IPS-NIHi11 (cell line): ENCODE data around the gene RTKN2.
A peak's percentile ranks its signal among the peaks of the same experiment; 100 is the strongest.

Source experiments
- DNase-seq: peaks from one replicate; pipeline ENCODE4 v3.0.0; 2012; ENCODE audit warnings: mixed read lengths, low spot score

Gene RTKN2

GRCh38 chr10:62225362-62225761 lies 43.3 kb downstream of the RTKN2 start:
- DNase-seq: no peak

- peak; percentile 17 for DNase-seq
Measured at GRCh38 chr10:62224606-62225005, 44.0 kb downstream of the RTKN2 start.

- DNase-seq: no peak
Measured at GRCh38 chr10:62217683-62218082, 51.0 kb downstream of the RTKN2 start.

GRCh38 chr10:62214364-62214874 lies 54.2 kb downstream of the RTKN2 start:
- no peak for DNase-seq

- DNase-seq: no peak
Measured at GRCh38 chr10:62205750-62206399, 62.8 kb downstream of the RTKN2 start.

GRCh38 chr10:62199584-62199983 lies 69.1 kb downstream of the RTKN2 start:
- DNase-seq: no peak

GRCh38 chr10:62196528-62196927 lies 72.1 kb downstream of the RTKN2 start:
- no peak for DNase-seq

- DNase-seq: no peak
Measured at GRCh38 chr10:62195675-62195926, 73.0 kb downstream of the RTKN2 start.

- DNase-seq: no peak
Measured at GRCh38 chr10:62194924-62195674, 73.5 kb downstream of the RTKN2 start.

GRCh38 chr10:62193479-62193878 lies 75.2 kb downstream of the RTKN2 start:
- DNase-seq: no peak

GRCh38 chr10:62189131-62189530 lies 79.5 kb downstream of the RTKN2 start:
- no peak for DNase-seq

- no peak for DNase-seq
Measured at GRCh38 chr10:62188021-62188616, 80.5 kb downstream of the RTKN2 start.

GRCh38 chr10:62186999-62187675 lies 81.5 kb downstream of the RTKN2 start:
- DNase-seq: no peak

- no peak for DNase-seq
Measured at GRCh38 chr10:62185919-62186692, 82.5 kb downstream of the RTKN2 start.

- DNase-seq: no peak
Measured at GRCh38 chr10:62183857-62184795, 84.5 kb downstream of the RTKN2 start.

- no peak for DNase-seq
Measured at GRCh38 chr10:62183442-62183841, 85.2 kb downstream of the RTKN2 start.

GRCh38 chr10:62182595-62182994 lies 86.0 kb downstream of the RTKN2 start:
- no peak for DNase-seq

- DNase-seq: no peak
Measured at GRCh38 chr10:62182171-62182570, 86.5 kb downstream of the RTKN2 start.

GRCh38 chr10:62180677-62181076 lies 88.0 kb downstream of the RTKN2 start:
- no peak for DNase-seq

GRCh38 chr10:62178568-62178967 lies 90.1 kb downstream of the RTKN2 start:
- no peak for DNase-seq

- no peak for DNase-seq
Measured at GRCh38 chr10:62177111-62177510, 91.5 kb downstream of the RTKN2 start.
